PC-3 (cell line): ENCODE results near the gene SNX21. TPM values are rescaled to one million over a fixed set of nuclear protein-coding genes. Genes with fewer than 3 reads are reported as not detected.

Source experiments
- ATAC-seq: fragments of 200-7000 bp; cut with Tn5 transposase; 2 replicates; pipeline ENCODE4 v1.9.1; 2020; ENCODE audit warnings: mild to moderate bottlenecking, moderate library complexity
- BruUV-seq: library from RNA; stranded (reverse); fragments of 400-500 nt; replicated peaks from 2 replicates; lab custom pipeline; 2021; lab: Mats Ljungman, UMichigan
- CTCF ChIA-PET: fragments of 300-600 bp; sonication (Branson Sonifier 250); formaldehyde crosslinking; loops from one replicate; lab custom pipeline; 2022; ENCODE audit warnings: antibody characterized with exemption; lab: Charles Lee
- POLR2A ChIA-PET: fragments of 300-600 bp; sonication (Branson Sonifier 250); formaldehyde crosslinking; loops from one replicate; lab custom pipeline; 2022; ENCODE audit warnings: antibody characterized with exemption; ENCODE audit not compliant: unreplicated experiment; lab: Charles Lee
- DNase-seq: peaks from one replicate; pipeline ENCODE4 v3.0.0-alpha.2; 2015
- H2AFZ ChIP-seq: fragments of 300-600 bp; sonication (generic); 2 replicates; pipeline ENCODE4 v1.6.0; 2016; ENCODE audit warnings: antibody characterized with exemption, low read length
- H3F3A ChIP-seq: fragments of 300-600 bp; sonication (generic); one replicate; pipeline ENCODE4 v1.6.0; 2017; ENCODE audit warnings: antibody characterized with exemption, low read length, control low read depth, mild to moderate bottlenecking; ENCODE audit not compliant: unreplicated experiment
- H3K27ac ChIP-seq: fragments of 300-600 bp; sonication (generic); 2 replicates; pipeline ENCODE4 v1.5.1; 2016; ENCODE audit warnings: mild to moderate bottlenecking, low read length
- H3K27me3 ChIP-seq: fragments of 300-600 bp; sonication (generic); 2 replicates; pipeline ENCODE4 v1.6.1; 2016; ENCODE audit warnings: low read length, mixed read lengths
- H3K36me3 ChIP-seq: fragments of 300-600 bp; sonication (generic); 2 replicates; pipeline ENCODE4 v1.6.1; 2016; ENCODE audit warnings: low read depth, mixed run types, low read length, mixed read lengths
- H3K4me1 ChIP-seq: fragments of 300-600 bp; sonication (generic); 2 replicates; pipeline ENCODE4 v1.5.1; 2016; ENCODE audit warnings: low read length; ENCODE audit not compliant: insufficient read depth
- H3K4me2 ChIP-seq: fragments of 300-600 bp; sonication (generic); 2 replicates; pipeline ENCODE4 v1.6.0; 2016; ENCODE audit warnings: low read length
- H3K4me3 ChIP-seq: fragments of 300-600 bp; sonication (generic); 2 replicates; pipeline ENCODE4 v1.5.1; 2016; ENCODE audit warnings: mild to moderate bottlenecking, low read length, mixed read lengths
- H3K79me2 ChIP-seq: fragments of 300-600 bp; sonication (generic); 2 replicates; pipeline ENCODE4 v1.6.1; 2017; ENCODE audit warnings: low read length, mixed read lengths
- H3K9ac ChIP-seq: fragments of 300-600 bp; sonication (generic); 2 replicates; pipeline ENCODE4 v1.6.0; 2016; ENCODE audit warnings: mild to moderate bottlenecking, low read length
- H3K9me2 ChIP-seq: fragments of 300-600 bp; sonication (generic); replicated peaks from 2 replicates; pipeline ENCODE4 v1.6.1; 2016; ENCODE audit warnings: mixed run types, low read length, mixed read lengths
- H3K9me3 ChIP-seq: fragments of 300-600 bp; sonication (generic); 2 replicates; pipeline ENCODE4 v1.6.1; 2016; ENCODE audit warnings: low read length, mixed read lengths
- H4K20me1 ChIP-seq: fragments of 300-600 bp; sonication (generic); 2 replicates; pipeline ENCODE4 v1.6.1; 2016; ENCODE audit warnings: low read length, mixed read lengths
- CTCF ChIP-seq: fragments of 300-600 bp; sonication (generic); conservative IDR thresholded peaks from 2 replicates; pipeline ENCODE4 v1.5.1; 2017; ENCODE audit warnings: antibody characterized with exemption, low read depth, mild to moderate bottlenecking, low read length
- EZH2 ChIP-seq: fragments of 300-600 bp; sonication (generic); IDR thresholded peaks from one replicate; pipeline ENCODE4 v1.6.1; 2017; ENCODE audit warnings: antibody characterized with exemption, mild to moderate bottlenecking, low read length; ENCODE audit not compliant: unreplicated experiment
- EZH2phosphoT487 ChIP-seq: fragments of 300-600 bp; sonication (generic); IDR thresholded peaks from 2 replicates; pipeline ENCODE4 v1.6.1; 2018; ENCODE audit warnings: mild to moderate bottlenecking, antibody characterized with exemption, low read length, borderline replicate concordance
- intact Hi-C: fragments of 100-400 bp; cut with micrococcal nuclease; formaldehyde crosslinking; loops from 2 replicates; pipeline ENCODE4 v1.9.0; 2023
- total RNA-seq: library from RNA; depleted of rRNA; stranded (reverse); fragments of >200 nt; gene quantifications from 2 replicates; pipeline ENCODE4 v1.2.3, GENCODE V29; 2014

The SNX21 gene
- total RNA-seq, 1 experiment from 2014 or later = 90.1 TPM

DNA sequence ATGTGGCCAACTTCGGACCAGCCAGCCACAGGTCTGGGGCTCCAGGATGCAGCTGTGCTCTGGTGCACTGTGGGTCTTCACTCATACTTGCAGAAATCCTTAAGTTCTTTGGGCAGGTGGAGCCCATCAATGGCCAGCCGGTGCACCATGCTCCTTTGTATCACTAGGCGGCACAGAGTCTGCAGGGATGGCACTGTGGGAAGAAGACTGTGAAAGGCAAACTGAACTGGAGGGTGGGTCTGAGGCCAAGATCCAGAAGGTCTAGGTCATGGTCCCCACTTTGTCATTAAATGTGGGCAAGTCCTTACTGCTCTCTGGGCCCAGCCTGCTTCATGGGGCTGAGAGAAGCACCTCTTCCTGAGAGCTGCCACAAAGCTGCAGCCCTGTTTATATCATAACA, 55.1 kb downstream of the SNX21 start:
- H4K20me1 ChIP-seq = no peaks in the 10 kb centered on the region
- no peaks in the 10 kb centered on the region for H3K27me3 ChIP-seq
- H3K9me2 ChIP-seq = no peaks in the 10 kb centered on the region
- intact Hi-C loops = no loop called here
- POLR2A ChIA-PET = interaction anchor here (0.7 to 0.8 kb wide), 2 partner anchors 101 to 294 kb away, joined by 4 read pairs; no protein-coding TSS in a partner anchor
- ATAC-seq (no peak), DNase-seq (no peak)
- H3K9ac ChIP-seq = no peak overlapping the region
- no peaks in the 10 kb centered on the region for H3K9me3 ChIP-seq
- CTCF ChIA-PET = no interaction called here
- peaks cover 27% of the 10 kb centered on the region for H3K79me2 ChIP-seq
- no peak overlapping the region for H3K27ac ChIP-seq
- H3K4me3 ChIP-seq = no peak overlapping the region
- no peaks in the 10 kb centered on the region for H3F3A ChIP-seq
- no TSS peak for BruUV-seq
- H3K36me3 ChIP-seq = peaks cover under 1% of the 10 kb centered on the region; the same call in 1 of the 2 replicates
- H3K4me1 ChIP-seq = peaks cover 37% of the 10 kb centered on the region
- no peak overlapping the region for H3K4me2 ChIP-seq
- TF ChIP-seq EZH2 (no peak), EZH2phosphoT487 (no peak), CTCF (no peak)
- H2AFZ ChIP-seq = no peak overlapping the region

- intact Hi-C loops = loop anchor here (5.0 kb wide), 1 partner anchor 78 kb away; the partner anchor contains the start of gene UBE2C
- H3K9me2 ChIP-seq = no peaks in the 10 kb centered on the region
- CTCF ChIA-PET = interaction anchor here (0.6 kb wide), 1 partner anchor 54 kb away, joined by 4 read pairs; no protein-coding TSS in a partner anchor
Measured at GRCh38 chr20:45890077-45890984, 56.7 kb downstream of the SNX21 start.

More at GRCh38 chr20:45890077-45890984, 56.7 kb downstream of the SNX21 start:
- no peaks in the 10 kb centered on the region for H3K9me3 ChIP-seq
- POLR2A ChIA-PET = interaction anchor here (0.6 kb wide), 1 partner anchor 22 kb away, joined by 3 read pairs; no protein-coding TSS in a partner anchor
- peak overlapping the region; percentile 89 for H2AFZ ChIP-seq
- H4K20me1 ChIP-seq = no peaks in the 10 kb centered on the region
- H3F3A ChIP-seq = no peaks in the 10 kb centered on the region
- no peak for DNase-seq
- peak overlapping the region; percentile 16 for H3K27ac ChIP-seq
- H3K4me3 ChIP-seq = peak overlapping the region; percentile 78
- peak; percentile 1; the same call in 1 of the 2 replicates for ATAC-seq
- peak overlapping the region; percentile 76 for H3K9ac ChIP-seq
- peaks cover 7% of the 10 kb centered on the region; the same call in 1 of the 2 replicates for H3K36me3 ChIP-seq
- no peaks in the 10 kb centered on the region for H3K27me3 ChIP-seq
- peaks cover 20% of the 10 kb centered on the region for H3K79me2 ChIP-seq
- no peak for TF ChIP-seq CTCF
- no peak for TF ChIP-seq EZH2phosphoT487
- TF ChIP-seq EZH2 = no peak
- no TSS peak for BruUV-seq
- H3K4me2 ChIP-seq = peak overlapping the region; percentile 96
- peaks cover 25% of the 10 kb centered on the region for H3K4me1 ChIP-seq
